HL-60 (cell line): Measurements from ENCODE around the gene ZNF423.

ENCODE experiments used
- DNase-seq, 2 experiments: peaks; one replicate each; pipeline ENCODE4 v3.0.0-alpha.2; 2010 to 2020; ENCODE audit warnings: low read depth in 1 of 2, low spot score in 1 of 2
- H3K27ac ChIP-seq: fragments of 250-450 bp; sonication (Bioruptor Pico); replicated peaks from 2 replicates; pipeline ENCODE4 v1.5.1; 2020; ENCODE audit warnings: mild to moderate bottlenecking, moderate library complexity
- H3K27me3 ChIP-seq: fragments of 250-450 bp; sonication (Bioruptor Pico); 2 replicates; pipeline ENCODE4 v1.5.1; 2021; ENCODE audit warnings: mild to moderate bottlenecking, moderate library complexity; ENCODE audit not compliant: insufficient read depth, poor library complexity, severe bottlenecking
- H3K4me3 ChIP-seq: replicated peaks from 2 replicates; pipeline ENCODE4 v1.5.1; 2011; ENCODE audit warnings: mild to moderate bottlenecking, control low read depth, low read length; ENCODE audit not compliant: insufficient read depth
- CTCF ChIP-seq: IDR thresholded peaks from one replicate; pipeline ENCODE4 v1.5.1; 2011; ENCODE audit warnings: low read length, control low read depth, inconsistent platforms; ENCODE audit not compliant: insufficient read depth
- GABPA ChIP-seq: IDR thresholded peaks from 2 replicates; pipeline ENCODE4 v1.6.1; 2012; ENCODE audit warnings: low read depth
- POLR2AphosphoS5 ChIP-seq: IDR thresholded peaks from 2 replicates; pipeline ENCODE4 v1.6.1; 2012; ENCODE audit warnings: low read depth
- REST ChIP-seq: IDR thresholded peaks from 2 replicates; pipeline ENCODE4 v1.6.1; 2012; ENCODE audit warnings: low read depth; ENCODE audit not compliant: insufficient replicate concordance
- SPI1 ChIP-seq: IDR thresholded peaks from 2 replicates; pipeline ENCODE4 v1.6.1; 2012; ENCODE audit warnings: low read depth, mild to moderate bottlenecking, borderline replicate concordance

Gene ZNF423

DNA sequence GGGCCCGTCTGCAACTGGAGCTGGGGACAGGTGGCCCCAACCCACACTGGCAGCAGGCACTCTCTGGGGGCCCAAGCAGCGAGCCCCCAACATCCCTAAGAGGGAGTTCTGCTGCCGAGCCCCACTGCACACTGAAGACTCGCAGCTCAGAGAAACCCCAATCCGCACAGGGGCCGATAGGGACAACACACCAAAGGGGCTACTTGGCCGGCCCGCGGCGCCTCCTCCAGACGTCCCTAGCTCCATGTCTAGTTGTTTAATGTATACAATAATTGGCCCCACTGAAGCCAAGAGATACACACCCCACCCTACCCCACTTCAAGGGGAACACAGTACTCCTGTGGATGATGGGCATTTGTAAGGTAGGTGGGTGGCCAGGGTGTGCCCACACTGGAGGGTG lies 62.7 kb downstream of the ZNF423 start:
- no peak for TF ChIP-seq SPI1
- TF ChIP-seq REST: no peak
- no peak for TF ChIP-seq POLR2AphosphoS5
- no peak for TF ChIP-seq GABPA
- TF ChIP-seq CTCF: no peak
- Histone ChIP-seq H3K27ac (no peak overlapping the region), H3K27me3 (no peaks in the 10 kb centered on the region), H3K4me3 (no peak overlapping the region)
- no peak for DNase-seq

DNA sequence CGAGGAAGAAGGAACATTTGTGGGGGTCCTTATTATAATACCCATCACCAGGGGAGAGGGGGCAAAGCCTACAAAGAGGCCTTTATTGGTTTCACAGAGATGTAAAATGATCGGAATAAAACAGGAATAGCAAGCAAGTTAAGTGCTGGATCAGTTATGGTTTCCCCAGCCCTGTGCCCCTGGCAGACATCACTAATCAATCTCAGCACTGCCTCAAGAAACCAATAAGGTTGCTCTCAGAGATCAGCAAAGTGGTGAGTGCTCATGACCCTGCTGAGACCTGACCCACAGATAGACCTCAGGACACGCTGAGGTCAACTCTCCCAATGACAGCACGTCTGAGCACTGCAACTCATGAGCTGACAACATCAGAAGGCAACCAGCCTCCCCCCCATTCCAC lies 66.3 kb downstream of the ZNF423 start:
- Histone ChIP-seq H3K27ac (no peak overlapping the region), H3K4me3 (no peak overlapping the region), H3K27me3 (no peaks in the 10 kb centered on the region)
- no peak for TF ChIP-seq REST
- no peak for TF ChIP-seq GABPA
- TF ChIP-seq POLR2AphosphoS5: no peak
- TF ChIP-seq SPI1: no peak
- no peak for TF ChIP-seq CTCF
- no peak for DNase-seq

GRCh38 chr16:49788986-49789385 lies 66.9 kb downstream of the ZNF423 start:
- DNase-seq: no peak
- Histone ChIP-seq H3K27me3 (no peaks in the 10 kb centered on the region), H3K27ac (no peak overlapping the region), H3K4me3 (no peak overlapping the region)
- TF ChIP-seq REST (no peak), CTCF (no peak)
